HepG2 (cell line): ENCODE measurements around the gene PRR5L. TPM values are rescaled to one million over a fixed set of nuclear protein-coding genes. Genes with fewer than 3 reads are reported as not detected.

ENCODE experiments used
- ATAC-seq: fragments of 200-7000 bp; cut with Tn5 transposase; 3 replicates; pipeline ENCODE4 v1.9.1; 2020; ENCODE audit warnings: mild to moderate bottlenecking, moderate library complexity
- BruUV-seq: library from RNA; stranded (reverse); fragments of 400-500 nt; replicated peaks from 2 replicates; lab custom pipeline; 2021; lab: Mats Ljungman, UMichigan
- CTCF ChIA-PET: fragments of 300-600 bp; formaldehyde crosslinking; extraction: SDS; loops from one replicate; lab custom pipeline; 2021; ENCODE audit warnings: low total read pairs, inconsistent platforms, low intra/inter-chr PET ratio; lab: Yijun Ruan, JAX
- POLR2A ChIA-PET: fragments of 350-600 bp; sonication (Branson Sonifier 250); formaldehyde crosslinking; loops from one replicate; lab custom pipeline; 2020; ENCODE audit warnings: antibody characterized with exemption, inconsistent platforms; lab: Yijun Ruan, JAX
- DNase-seq: peaks from one replicate; pipeline ENCODE4 v3.0.0-alpha.2; 2015; ENCODE audit warnings: low spot score
- FAIRE-seq: peaks from 3 replicates; lab custom pipeline; 2011; peaks lifted over from hg19 to GRCh38; lab: Jason Lieb, UNC
- H2AFZ ChIP-seq: one replicate; pipeline ENCODE4 v1.6.1; 2011; ENCODE audit warnings: low read length, inconsistent platforms
- H3K27ac ChIP-seq: fragments of 300-600 bp; 3 replicates; pipeline ENCODE4 v1.8.0; 2011; ENCODE audit warnings: mixed run types, mild to moderate bottlenecking, mixed read lengths, low read length, inconsistent platforms; ENCODE audit not compliant: insufficient read depth; ENCODE audit errors: extremely low read length
- H3K27me3 ChIP-seq, 2 experiments: fragments of 200-600 bp in 1 of 2; 2 replicates in 1 of 2; 3 replicates in 1 of 2; pipeline versions ENCODE4 v1.6.0 to v1.8.0; 2011; ENCODE audit warnings: low read length in 2 of 2, mild to moderate bottlenecking in 2 of 2, moderate library complexity in 2 of 2, inconsistent platforms in 1 of 2; ENCODE audit not compliant: insufficient read depth in 2 of 2, control insufficient read depth in 1 of 2
- H3K36me3 ChIP-seq, 2 experiments: fragments of 200-600 bp in 1 of 2; replicated peaks in 1 of 2; 2 replicates in 1 of 2; 3 replicates in 1 of 2; pipeline versions ENCODE4 v1.5.1 to v1.8.0; 2011; ENCODE audit warnings: low read length in 2 of 2, inconsistent platforms in 1 of 2; ENCODE audit not compliant: insufficient read depth in 2 of 2, control insufficient read depth in 1 of 2
- H3K4me1 ChIP-seq: 2 replicates; pipeline ENCODE4 v1.5.1; 2012; ENCODE audit warnings: low read length, inconsistent platforms; ENCODE audit not compliant: insufficient read depth
- H3K4me2 ChIP-seq: 2 replicates; pipeline ENCODE4 v1.6.0; 2011; ENCODE audit warnings: low read depth, low read length, inconsistent platforms
- H3K4me3 ChIP-seq, 3 experiments: fragments of 200-600 bp in 1 of 3; sonication (generic), shearing (Covaris generic) in 1 of 3; replicated peaks in 1 of 3; 2 replicates each; pipeline ENCODE4 v1.5.1; 2011 to 2016; ENCODE audit warnings: low read length in 3 of 3, inconsistent platforms in 2 of 3, low read depth in 2 of 3, mild to moderate bottlenecking in 2 of 3, control low read depth in 1 of 3, mixed read lengths in 1 of 3; ENCODE audit not compliant: insufficient read depth in 1 of 3
- H3K79me2 ChIP-seq: one replicate; pipeline ENCODE4 v1.6.1; 2011; ENCODE audit warnings: low read length, inconsistent platforms; ENCODE audit not compliant: insufficient read depth
- H3K9ac ChIP-seq: 2 replicates; pipeline ENCODE4 v1.6.0; 2011; ENCODE audit warnings: mild to moderate bottlenecking, low read depth, low read length, inconsistent platforms; ENCODE audit not compliant: insufficient read depth
- H3K9me3 ChIP-seq: 2 replicates; pipeline ENCODE4 v1.5.1; 2012; ENCODE audit warnings: mild to moderate bottlenecking, low read length
- H4K20me1 ChIP-seq: 2 replicates; pipeline ENCODE4 v1.6.0; 2011; ENCODE audit warnings: inconsistent platforms, mild to moderate bottlenecking, low read length, moderate library complexity; ENCODE audit not compliant: insufficient read depth
- BRD4 ChIP-seq: sonication (generic); formaldehyde crosslinking; IDR thresholded peaks from 2 replicates; pipeline ENCODE4 v1.4.0; 2020; ENCODE audit warnings: missing genetic modification reagents
- SMC3 ChIP-seq: IDR thresholded peaks from 2 replicates; pipeline ENCODE4 v1.6.1; 2011; ENCODE audit warnings: low read length, improper control_type of control experiment
- ZNF468 ChIP-seq: sonication (generic); formaldehyde crosslinking; IDR thresholded peaks from 2 replicates; pipeline ENCODE4 v1.8.0; 2022; ENCODE audit warnings: mild to moderate bottlenecking, moderate library complexity, missing genetic modification reagents
- ZNF629 ChIP-seq: sonication (generic); formaldehyde crosslinking; conservative IDR thresholded peaks from 2 replicates; pipeline ENCODE4 v1.5.0; 2020; ENCODE audit warnings: missing genetic modification reagents
- WGBS: methylation state at CpG from one replicate; pipeline ENCODE4 v1.1.6; 2017; ENCODE audit warnings: low lambda C conversion rate; 5-methylcytosine and 5-hydroxymethylcytosine counted together
- in situ Hi-C: cut with HindIII; loops from 2 replicates; pipeline ENCODE4 v1.10.0; 2017; ENCODE audit warnings: low pct_unique_long_range_greater_than_20kb; ENCODE audit not compliant: extremely low pct_ligation_motif_present
- intact Hi-C: fragments of 100-400 bp; cut with micrococcal nuclease; formaldehyde crosslinking; loops from one replicate; pipeline ENCODE4 v1.10.0; 2022; ENCODE audit not compliant: unreplicated experiment
- polyA plus RNA-seq, 8 experiments: library from polyadenylated mRNA; depleted of rRNA in 3 of 8; stranded (reverse) in 7 of 8; unstranded in 1 of 8; fragments of >200 nt; fragmentation: Illumina TruSeq in 4 of 8; extraction: Trizol in 4 of 8; gene quantifications; 2 replicates each; pipeline versions ENCODE4 v1.2.1 to v1.2.3, GENCODE V29; 2011 to 2016; ENCODE audit warnings: low read depth in 4 of 8, missing spikeins in 1 of 8, mixed read lengths in 1 of 8; ENCODE audit not compliant: insufficient read depth in 1 of 8
- total RNA-seq, 5 experiments: library from RNA; depleted of rRNA; stranded (reverse); fragments of >200 nt; fragmentation: Illumina TruSeq; extraction: Trizol; gene quantifications; 2 replicates each; pipeline ENCODE4 v1.2.3, GENCODE V29; 2016; ENCODE audit warnings: low read depth in 1 of 5
- TF ChIP-seq, protein P1 (sequence below): sonication (generic); formaldehyde crosslinking; IDR thresholded peaks from 2 replicates; pipeline ENCODE4 v1.4.0; 2020; ENCODE audit warnings: missing genetic modification reagents

PRR5L gene
- total and polyA plus RNA-seq, 2 of the 13 experiments (the other 11 are each of a cell fraction or from before 2014, with no cell fraction given), result 0.16 TPM; not detected in 1

DNA sequence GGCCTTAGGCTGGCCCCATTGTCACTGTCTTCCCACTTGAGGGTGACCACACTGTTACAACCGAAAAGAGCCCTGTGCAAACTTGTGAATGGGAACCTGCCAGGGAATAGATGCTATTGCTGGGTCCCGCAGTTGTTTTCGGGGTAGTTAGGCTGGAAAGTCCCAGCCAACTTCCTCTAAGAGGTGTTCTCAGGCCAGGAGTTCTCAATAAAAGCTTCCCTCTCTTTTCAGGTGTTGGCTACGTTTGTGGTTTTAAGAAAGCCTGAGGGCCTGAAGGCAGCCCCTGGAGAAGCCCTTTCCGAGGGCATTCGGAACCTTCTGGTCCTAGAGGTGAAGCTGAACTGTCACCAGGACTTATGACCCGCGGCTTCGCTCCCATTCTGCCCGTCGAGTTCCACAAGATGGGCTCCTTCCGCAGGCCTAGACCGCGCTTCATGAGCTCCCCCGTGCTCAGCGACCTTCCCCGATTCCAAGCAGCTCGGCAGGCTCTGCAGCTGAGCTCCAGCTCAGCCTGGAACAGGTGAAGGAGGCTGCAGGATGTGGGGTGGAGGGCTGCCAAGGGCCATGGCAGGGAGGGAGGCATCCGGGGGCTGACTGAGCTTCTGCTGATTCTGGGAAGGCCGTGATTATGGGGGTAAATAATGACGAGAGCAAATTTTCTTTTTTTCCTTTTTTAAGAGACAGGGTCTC lies 104.8 kb downstream of the PRR5L start:
- peaks cover 0 to 4% of the 10 kb centered on the region in 2 experiments; a peak in 1 of 5 replicates for H3K27me3 ChIP-seq
- 62% methylated on average over 14 of the region's 21 CpGs for whole genome bisulfite sequencing
- H3K4me3 ChIP-seq, result no peak overlapping the region
- DNase-seq, result no peak
- TF ChIP-seq ZNF629 (no peak), SMC3 (no peak), BRD4 (no peak), ZNF468 (CRISPR knock-in tag) (no peak)
- TF ChIP-seq, protein P1, sequence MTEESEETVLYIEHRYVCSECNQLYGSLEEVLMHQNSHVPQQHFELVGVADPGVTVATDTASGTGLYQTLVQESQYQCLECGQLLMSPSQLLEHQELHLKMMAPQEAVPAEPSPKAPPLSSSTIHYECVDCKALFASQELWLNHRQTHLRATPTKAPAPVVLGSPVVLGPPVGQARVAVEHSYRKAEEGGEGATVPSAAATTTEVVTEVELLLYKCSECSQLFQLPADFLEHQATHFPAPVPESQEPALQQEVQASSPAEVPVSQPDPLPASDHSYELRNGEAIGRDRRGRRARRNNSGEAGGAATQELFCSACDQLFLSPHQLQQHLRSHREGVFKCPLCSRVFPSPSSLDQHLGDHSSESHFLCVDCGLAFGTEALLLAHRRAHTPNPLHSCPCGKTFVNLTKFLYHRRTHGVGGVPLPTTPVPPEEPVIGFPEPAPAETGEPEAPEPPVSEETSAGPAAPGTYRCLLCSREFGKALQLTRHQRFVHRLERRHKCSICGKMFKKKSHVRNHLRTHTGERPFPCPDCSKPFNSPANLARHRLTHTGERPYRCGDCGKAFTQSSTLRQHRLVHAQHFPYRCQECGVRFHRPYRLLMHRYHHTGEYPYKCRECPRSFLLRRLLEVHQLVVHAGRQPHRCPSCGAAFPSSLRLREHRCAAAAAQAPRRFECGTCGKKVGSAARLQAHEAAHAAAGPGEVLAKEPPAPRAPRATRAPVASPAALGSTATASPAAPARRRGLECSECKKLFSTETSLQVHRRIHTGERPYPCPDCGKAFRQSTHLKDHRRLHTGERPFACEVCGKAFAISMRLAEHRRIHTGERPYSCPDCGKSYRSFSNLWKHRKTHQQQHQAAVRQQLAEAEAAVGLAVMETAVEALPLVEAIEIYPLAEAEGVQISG, result no peak
- H3K4me2 ChIP-seq, result no peak overlapping the region
- no peaks in the 10 kb centered on the region for H3K4me1 ChIP-seq
- no peaks in the 10 kb centered on the region for H3K36me3 ChIP-seq
- POLR2A ChIA-PET, result no interaction called here
- ATAC-seq, result no peak
- no peaks in the 10 kb centered on the region for H3K79me2 ChIP-seq
- H4K20me1 ChIP-seq, result no peaks in the 10 kb centered on the region
- no peak for FAIRE-seq
- H3K27ac ChIP-seq, result no peak overlapping the region
- in situ Hi-C loops, result no loop called here
- no peak overlapping the region for H3K9ac ChIP-seq
- intact Hi-C loops, result no loop called here
- CTCF ChIA-PET, result no interaction called here
- no peaks in the 10 kb centered on the region for H3K9me3 ChIP-seq
- no peak overlapping the region for H2AFZ ChIP-seq
- no TSS peak for BruUV-seq
